Caco-2 (cell line): Measurements from ENCODE around the gene PTPRG. TPM values are rescaled to one million over a fixed set of nuclear protein-coding genes. Genes with fewer than 3 reads are reported as not detected.

ENCODE experiments used
- BruUV-seq: library from RNA; stranded (reverse); fragments of 400-500 nt; replicated peaks from 2 replicates; lab custom pipeline; 2021; lab: Mats Ljungman, UMichigan
- CTCF ChIA-PET: fragments of 300-600 bp; sonication (Branson Sonifier 250); formaldehyde crosslinking; loops from one replicate; lab custom pipeline; 2022; ENCODE audit warnings: antibody characterized with exemption; lab: Charles Lee
- POLR2A ChIA-PET: fragments of 300-600 bp; sonication (Branson Sonifier 250); formaldehyde crosslinking; loops from one replicate; lab custom pipeline; 2022; ENCODE audit warnings: antibody characterized with exemption; lab: Charles Lee
- DNase-seq, 2 experiments: peaks; one replicate each; pipeline versions ENCODE4 v3.0.0 to v3.0.0-alpha.2; 2020 to 2022
- H3K27me3 ChIP-seq: replicated peaks from 2 replicates; pipeline ENCODE4 v1.6.0; 2011; ENCODE audit warnings: low read length; ENCODE audit not compliant: control insufficient read depth, insufficient read depth
- H3K36me3 ChIP-seq: 2 replicates; pipeline ENCODE4 v1.5.1; 2011; ENCODE audit warnings: low read length; ENCODE audit not compliant: control insufficient read depth, insufficient read depth
- H3K4me1 ChIP-seq: fragments of 250-450 bp; sonication (Bioruptor Pico); 2 replicates; pipeline ENCODE4 v1.5.1; 2020; ENCODE audit warnings: mild to moderate bottlenecking
- H3K4me3 ChIP-seq: 2 replicates; pipeline ENCODE4 v1.5.1; 2011; ENCODE audit warnings: low read depth, mild to moderate bottlenecking, control low read depth, low read length
- H3K9me3 ChIP-seq: fragments of 250-450 bp; sonication (Bioruptor Pico); 2 replicates; pipeline ENCODE4 v1.5.1; 2020; ENCODE audit warnings: mild to moderate bottlenecking, moderate library complexity
- H3K27ac Mint-ChIP-seq: one replicate; pipeline ENCODE4 v1.8.0; 2022; ENCODE audit warnings: mixed read lengths; ENCODE audit not compliant: unreplicated experiment
- H3K27me3 Mint-ChIP-seq: one replicate; pipeline ENCODE4 v1.8.0; 2022; ENCODE audit warnings: mixed read lengths; ENCODE audit not compliant: insufficient read depth, unreplicated experiment
- H3K36me3 Mint-ChIP-seq: one replicate; pipeline ENCODE4 v1.8.0; 2022; ENCODE audit warnings: mild to moderate bottlenecking, mixed read lengths; ENCODE audit not compliant: insufficient read depth, unreplicated experiment
- H3K4me1 Mint-ChIP-seq: one replicate; pipeline ENCODE4 v1.8.0; 2022; ENCODE audit warnings: low read depth, mixed read lengths; ENCODE audit not compliant: unreplicated experiment
- H3K4me3 Mint-ChIP-seq: one replicate; pipeline ENCODE4 v1.8.0; 2022; ENCODE audit warnings: mild to moderate bottlenecking, moderate library complexity, mixed read lengths; ENCODE audit not compliant: unreplicated experiment
- H3K9me3 Mint-ChIP-seq: one replicate; pipeline ENCODE4 v1.8.0; 2022; ENCODE audit warnings: mixed read lengths; ENCODE audit not compliant: unreplicated experiment
- intact Hi-C: fragments of 100-400 bp; cut with micrococcal nuclease; formaldehyde crosslinking; loops from one replicate; pipeline ENCODE4 v1.10.0; 2022; ENCODE audit not compliant: unreplicated experiment
- total RNA-seq: library from RNA; stranded (reverse); gene quantifications from 2 replicates; pipeline ENCODE4 v1.2.3, GENCODE V29; 2022
- TF ChIP-seq, protein P1 (sequence below), 2 experiments: fragments of 200-600 bp in 1 of 2; IDR thresholded peaks; 1 replicate in 1 of 2; 2 replicates in 1 of 2; pipeline versions ENCODE4 v1.5.1 to v1.8.0; 2011 to 2022; ENCODE audit warnings: antibody characterized with exemption in 1 of 2, control low read depth in 1 of 2, inconsistent platforms in 1 of 2, low read depth in 1 of 2, low read length in 1 of 2, mild to moderate bottlenecking in 1 of 2, moderate library complexity in 1 of 2; ENCODE audit not compliant: insufficient read depth in 1 of 2, severe bottlenecking in 1 of 2, unreplicated experiment in 1 of 2

PTPRG gene
- total RNA-seq, 1 experiment from 2014 or later: 46.4 TPM

DNA sequence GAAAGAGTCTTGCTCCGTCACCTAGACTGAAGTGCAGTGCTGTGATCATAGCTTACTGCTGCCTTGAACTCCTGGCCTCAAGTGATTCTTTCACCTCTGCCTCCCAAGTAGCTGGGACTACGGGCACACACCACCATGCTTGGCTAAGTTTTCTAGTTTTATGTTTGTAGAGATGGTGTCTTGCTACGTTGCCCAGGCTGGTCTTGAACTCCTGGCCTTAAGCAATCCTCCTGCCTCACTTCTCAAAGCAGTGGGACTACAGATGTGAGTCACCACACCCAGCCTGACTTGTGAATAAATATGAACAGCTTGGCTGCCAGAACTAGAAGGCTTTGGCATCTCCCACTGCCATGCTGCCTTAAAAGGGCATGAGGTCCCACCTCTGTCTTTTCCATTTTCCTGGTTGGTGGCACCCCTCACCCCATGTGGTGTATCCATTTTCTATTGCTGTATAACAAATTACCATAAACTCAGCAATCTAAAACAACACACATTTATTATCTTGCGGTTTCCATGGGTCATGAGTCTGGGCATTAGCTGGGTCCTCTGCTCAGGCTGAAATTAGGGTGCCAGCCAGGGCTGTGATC lies 44.3 kb downstream of the PTPRG start:
- Mint-ChIP-seq H3K4me3 (no peak overlapping the region), H3K27me3 (no peaks in the 10 kb centered on the region), H3K4me1 (peaks cover 6% of the 10 kb centered on the region), H3K27ac (no peak overlapping the region), H3K9me3 (no peaks in the 10 kb centered on the region), H3K36me3 (no peaks in the 10 kb centered on the region)
- no peaks in the 10 kb centered on the region for H3K9me3 ChIP-seq
- no TSS peak for BruUV-seq
- H3K27me3 ChIP-seq: no peaks in the 10 kb centered on the region
- H3K4me3 ChIP-seq: no peak overlapping the region
- no peaks in the 10 kb centered on the region for H3K36me3 ChIP-seq
- ChIA-PET CTCF (no interaction called here), POLR2A (no interaction called here)
- TF ChIP-seq, protein P1, sequence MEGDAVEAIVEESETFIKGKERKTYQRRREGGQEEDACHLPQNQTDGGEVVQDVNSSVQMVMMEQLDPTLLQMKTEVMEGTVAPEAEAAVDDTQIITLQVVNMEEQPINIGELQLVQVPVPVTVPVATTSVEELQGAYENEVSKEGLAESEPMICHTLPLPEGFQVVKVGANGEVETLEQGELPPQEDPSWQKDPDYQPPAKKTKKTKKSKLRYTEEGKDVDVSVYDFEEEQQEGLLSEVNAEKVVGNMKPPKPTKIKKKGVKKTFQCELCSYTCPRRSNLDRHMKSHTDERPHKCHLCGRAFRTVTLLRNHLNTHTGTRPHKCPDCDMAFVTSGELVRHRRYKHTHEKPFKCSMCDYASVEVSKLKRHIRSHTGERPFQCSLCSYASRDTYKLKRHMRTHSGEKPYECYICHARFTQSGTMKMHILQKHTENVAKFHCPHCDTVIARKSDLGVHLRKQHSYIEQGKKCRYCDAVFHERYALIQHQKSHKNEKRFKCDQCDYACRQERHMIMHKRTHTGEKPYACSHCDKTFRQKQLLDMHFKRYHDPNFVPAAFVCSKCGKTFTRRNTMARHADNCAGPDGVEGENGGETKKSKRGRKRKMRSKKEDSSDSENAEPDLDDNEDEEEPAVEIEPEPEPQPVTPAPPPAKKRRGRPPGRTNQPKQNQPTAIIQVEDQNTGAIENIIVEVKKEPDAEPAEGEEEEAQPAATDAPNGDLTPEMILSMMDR (IDR thresholded peaks at IDR 0.05; ENCODE audit: insufficient read depth in 1 of 2, low read depth in 1 of 2, low read length in 1 of 2, severe bottlenecking in 1 of 2, unreplicated experiment in 1 of 2): no peak
- no peaks in the 10 kb centered on the region for H3K4me1 ChIP-seq
- intact Hi-C loops: no loop called here
- no peak for DNase-seq

DNA sequence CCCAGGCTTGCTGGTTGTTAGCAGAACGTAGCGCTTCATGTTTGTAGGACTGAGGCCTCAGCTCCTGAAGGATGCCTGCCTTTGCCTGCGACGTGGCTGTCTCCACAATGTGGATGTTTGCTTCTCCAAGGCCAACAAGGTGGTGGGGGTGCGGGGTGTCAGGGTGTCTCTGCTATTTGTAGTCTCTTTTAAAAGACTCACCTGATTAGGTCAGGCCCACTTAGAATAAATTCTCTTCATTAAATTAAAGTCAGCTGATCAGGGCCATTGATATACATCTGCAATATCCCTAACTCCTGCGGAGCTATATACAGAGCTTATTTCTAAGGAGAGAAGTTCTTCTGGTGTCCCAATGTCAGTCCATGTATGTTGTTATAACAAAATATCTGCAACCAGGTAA lies 44.8 kb downstream of the PTPRG start:
- no peaks in the 10 kb centered on the region for H3K36me3 ChIP-seq
- Mint-ChIP-seq H3K36me3 (no peaks in the 10 kb centered on the region), H3K4me3 (no peak overlapping the region), H3K4me1 (peaks cover 6% of the 10 kb centered on the region), H3K27me3 (no peaks in the 10 kb centered on the region), H3K27ac (no peak overlapping the region), H3K9me3 (no peaks in the 10 kb centered on the region)
- no peaks in the 10 kb centered on the region for H3K27me3 ChIP-seq
- no peak overlapping the region for H3K4me3 ChIP-seq
- no peaks in the 10 kb centered on the region for H3K9me3 ChIP-seq
- CTCF ChIA-PET: no interaction called here
- TF ChIP-seq, protein P1 (IDR thresholded peaks at IDR 0.05; ENCODE audit: insufficient read depth in 1 of 2, low read depth in 1 of 2, low read length in 1 of 2, severe bottlenecking in 1 of 2, unreplicated experiment in 1 of 2): no peak
- no TSS peak for BruUV-seq
- no peaks in the 10 kb centered on the region; the same call in 1 of the 2 replicates for H3K4me1 ChIP-seq
- POLR2A ChIA-PET: no interaction called here
- intact Hi-C loops: no loop called here
- DNase-seq: no peak

DNA sequence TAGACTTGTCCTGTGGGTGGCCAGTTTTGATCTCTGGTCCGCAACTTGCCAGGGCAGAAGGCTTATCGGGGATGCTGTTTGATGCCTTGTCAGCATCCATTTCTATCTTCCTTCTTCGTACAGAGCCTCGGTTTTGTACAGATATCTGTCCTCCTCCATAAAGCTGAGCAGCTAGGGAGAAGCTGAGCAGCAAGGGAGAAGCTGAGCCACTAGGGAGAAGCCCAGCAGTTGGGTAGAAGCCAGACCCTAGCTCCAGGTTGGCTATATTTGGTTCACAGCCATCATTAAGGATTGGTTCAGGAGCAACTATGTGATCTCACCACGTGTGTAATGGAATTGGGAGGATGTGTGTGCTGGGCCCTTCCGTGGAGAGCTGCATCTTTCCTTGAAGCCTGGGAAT lies 46.7 kb downstream of the PTPRG start:
- Mint-ChIP-seq H3K4me1 (peaks cover 6% of the 10 kb centered on the region), H3K9me3 (no peaks in the 10 kb centered on the region), H3K4me3 (no peak overlapping the region), H3K27me3 (no peaks in the 10 kb centered on the region), H3K27ac (no peak overlapping the region), H3K36me3 (no peaks in the 10 kb centered on the region)
- Histone ChIP-seq H3K4me1 (peaks cover 11% of the 10 kb centered on the region), H3K4me3 (no peak overlapping the region), H3K36me3 (no peaks in the 10 kb centered on the region), H3K9me3 (no peaks in the 10 kb centered on the region), H3K27me3 (no peaks in the 10 kb centered on the region)
- DNase-seq: no peak
- intact Hi-C loops: no loop called here
- CTCF ChIA-PET: interaction anchor here (0.6 kb wide), 1 partner anchor 119 kb away, joined by 3 read pairs; no protein-coding TSS in a partner anchor
- no TSS peak for BruUV-seq
- TF ChIP-seq, protein P1 (IDR thresholded peaks at IDR 0.05; ENCODE audit: insufficient read depth in 1 of 2, low read depth in 1 of 2, low read length in 1 of 2, severe bottlenecking in 1 of 2, unreplicated experiment in 1 of 2): no peak
- POLR2A ChIA-PET: no interaction called here
